Fibroblast of peridontal ligament (primary cell): ENCODE data around the gene TMEM164.

ENCODE experiments used
- DNase-seq: peaks from one replicate; pipeline ENCODE4 v3.0.0-alpha.2; 2010; ENCODE audit errors: extremely low read depth

The TMEM164 gene

DNA sequence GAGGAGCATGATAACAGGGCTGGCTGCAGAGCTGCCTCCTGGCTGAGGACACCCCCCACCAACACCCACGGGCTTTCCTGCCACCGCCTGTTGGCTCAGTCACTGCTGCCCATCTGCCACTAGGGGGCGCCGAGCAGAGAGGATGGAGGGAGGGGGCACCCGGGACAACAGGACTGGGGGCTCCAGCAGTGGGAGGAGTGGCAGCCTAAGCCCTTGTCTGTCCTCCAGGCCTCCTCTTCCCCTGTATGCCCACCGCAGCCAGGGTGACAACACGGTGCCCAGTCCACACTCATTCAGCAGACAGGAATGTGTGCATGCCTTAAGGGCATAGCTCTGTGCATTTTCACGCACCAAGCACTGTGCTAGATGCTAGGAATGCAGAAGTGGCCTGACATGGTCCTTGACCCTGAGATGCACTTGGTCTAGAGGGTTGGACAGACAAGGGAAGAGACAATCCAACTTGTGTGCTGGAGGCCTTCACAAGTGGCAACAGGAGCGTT lies 165.1 kb downstream of the TMEM164 start:
- no peak for DNase-seq

DNA sequence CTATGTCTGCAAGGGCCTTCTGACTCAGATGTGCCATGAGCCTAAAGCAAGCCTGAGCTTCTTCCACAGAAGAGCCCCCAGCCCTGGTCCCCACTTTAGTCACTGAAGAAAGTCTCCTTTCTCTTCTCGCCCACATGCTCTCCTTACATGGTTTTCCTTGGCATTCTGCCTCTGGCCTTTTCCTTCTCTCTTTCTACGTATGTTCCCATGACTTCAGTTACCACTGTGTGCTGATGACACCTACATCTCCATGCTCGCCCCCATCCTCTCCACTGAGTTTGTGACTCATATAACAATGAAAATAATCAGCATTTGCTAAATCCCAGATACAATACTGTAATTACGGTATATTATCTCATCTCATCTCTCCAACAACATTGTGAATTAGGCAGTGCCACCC lies 165.7 kb downstream of the TMEM164 start:
- peak; percentile 44 for DNase-seq

DNA sequence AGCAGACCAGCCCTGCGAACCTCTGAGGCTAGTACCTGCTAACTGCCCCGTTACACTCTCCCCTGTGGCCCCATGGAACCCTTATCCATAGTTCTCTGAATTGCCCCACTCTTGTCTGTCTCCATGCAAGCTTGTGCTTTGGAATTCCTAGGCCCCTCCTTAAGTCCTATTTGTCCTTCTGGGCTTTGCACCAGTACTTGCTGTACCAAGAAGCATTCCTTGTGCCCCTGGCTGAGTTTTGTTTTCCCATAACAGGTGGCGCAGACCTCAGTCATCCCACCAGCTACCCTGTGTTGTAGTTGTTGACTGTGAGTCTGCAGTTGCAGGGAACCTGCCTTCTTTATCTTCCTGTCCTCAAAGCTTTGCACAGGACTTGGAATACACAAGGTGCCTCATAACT lies 167.1 kb downstream of the TMEM164 start:
- no peak for DNase-seq

DNA sequence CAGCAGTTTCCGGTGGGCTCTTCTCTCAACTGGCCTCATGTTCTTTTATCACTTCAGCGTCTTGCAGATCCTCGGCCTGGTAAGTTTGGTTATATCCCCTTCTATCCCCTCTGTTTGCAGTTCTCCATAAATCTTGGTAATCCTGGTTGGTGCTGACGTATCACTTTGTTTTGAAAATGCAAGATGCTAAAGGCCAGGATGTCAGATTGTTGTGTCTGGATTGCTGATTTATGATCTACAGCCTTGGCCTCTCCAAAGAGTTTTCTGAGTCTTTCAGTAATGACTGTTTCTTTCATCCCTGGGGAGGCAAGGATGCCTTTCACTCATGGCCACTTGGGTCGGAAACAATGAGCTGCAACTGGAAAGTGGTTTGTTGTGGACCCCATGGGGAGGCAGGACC lies 168.5 kb downstream of the TMEM164 start:
- no peak for DNase-seq

DNA sequence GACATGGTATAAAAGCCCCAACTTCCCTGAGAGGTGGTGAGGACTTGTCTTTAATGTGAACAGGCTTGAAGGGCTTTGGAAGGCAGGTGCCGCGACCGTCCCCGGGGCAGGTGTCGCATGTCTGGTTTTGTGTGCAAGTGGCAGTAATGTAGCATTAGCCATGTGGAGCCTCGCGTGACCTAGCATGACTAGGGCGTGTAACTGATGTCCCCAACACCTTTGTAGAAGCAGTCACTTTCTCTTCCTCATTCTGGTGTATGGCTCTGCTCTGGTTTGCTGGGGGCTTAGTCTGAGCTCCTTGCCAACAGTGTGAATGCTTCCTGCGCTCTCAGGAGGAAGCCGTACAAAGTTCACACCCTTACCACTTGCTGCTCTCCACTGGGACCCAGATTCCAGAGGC lies 169.3 kb downstream of the TMEM164 start:
- DNase-seq: no peak

DNA sequence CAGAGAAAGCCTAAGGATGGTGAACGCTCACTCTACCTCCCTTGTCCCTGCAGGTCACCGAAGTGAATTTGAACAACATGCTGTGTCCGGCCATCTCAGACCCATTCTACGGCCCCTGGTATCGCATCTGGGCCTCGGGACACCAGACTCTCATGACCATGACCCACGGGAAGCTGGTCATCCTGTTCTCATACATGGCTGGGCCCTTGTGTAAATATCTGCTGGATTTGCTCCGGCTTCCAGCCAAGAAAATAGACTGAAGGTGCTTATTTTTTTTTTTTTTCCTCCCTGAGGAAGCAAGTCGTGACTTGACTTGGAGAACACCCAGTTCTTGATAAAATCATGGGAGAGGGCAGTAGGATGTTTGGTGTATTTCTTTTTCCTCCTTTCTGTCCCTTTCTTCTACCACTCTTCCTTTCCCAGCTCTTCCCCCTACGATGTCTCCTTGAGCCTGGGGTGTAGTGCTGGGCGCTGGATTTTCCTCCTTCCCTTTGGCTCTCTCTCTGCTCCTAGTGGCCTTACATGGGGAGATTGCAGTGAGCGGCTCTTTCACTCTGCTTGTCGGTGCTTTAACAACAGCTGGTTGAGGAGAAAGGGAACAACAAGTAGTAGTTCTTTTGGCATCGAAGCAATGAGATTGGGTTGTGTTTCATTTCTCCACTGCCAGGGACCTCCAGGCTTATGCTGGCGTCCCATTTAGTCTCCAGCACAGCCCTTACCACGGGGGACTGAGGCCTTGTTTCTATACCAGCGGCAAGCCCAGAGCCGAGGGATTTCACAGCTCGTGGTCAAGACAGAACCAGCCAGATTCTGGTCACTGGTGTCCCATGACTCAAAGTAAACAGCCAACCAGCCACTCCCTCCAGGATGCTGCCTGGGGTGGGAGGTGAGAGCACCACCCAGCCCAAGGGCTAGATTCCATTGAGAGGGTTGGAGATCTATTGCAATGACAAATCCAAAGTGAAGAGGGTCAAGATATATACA lies 170.6 kb downstream of the TMEM164 start:
- no peak for DNase-seq

DNA sequence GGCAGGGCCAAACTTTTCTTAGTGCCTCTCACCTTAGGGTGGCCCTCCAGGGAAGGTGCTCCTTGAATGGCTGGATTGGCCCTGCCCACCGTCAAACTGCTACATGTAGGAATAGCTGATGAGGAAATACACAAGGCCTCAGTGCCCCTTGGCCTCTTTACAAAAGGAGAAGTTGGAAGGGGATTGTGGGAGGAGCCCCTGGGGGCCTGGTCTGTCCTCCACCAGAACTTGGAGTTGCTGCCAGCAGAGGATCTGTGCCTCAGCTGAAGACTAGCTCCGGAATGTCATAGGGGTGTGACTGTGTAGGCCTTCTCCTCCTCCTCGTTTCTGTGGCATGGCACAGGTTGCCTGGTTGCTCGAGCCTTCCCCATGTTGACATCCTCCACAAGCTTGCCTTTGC lies 172.2 kb downstream of the TMEM164 start:
- DNase-seq: no peak

DNA sequence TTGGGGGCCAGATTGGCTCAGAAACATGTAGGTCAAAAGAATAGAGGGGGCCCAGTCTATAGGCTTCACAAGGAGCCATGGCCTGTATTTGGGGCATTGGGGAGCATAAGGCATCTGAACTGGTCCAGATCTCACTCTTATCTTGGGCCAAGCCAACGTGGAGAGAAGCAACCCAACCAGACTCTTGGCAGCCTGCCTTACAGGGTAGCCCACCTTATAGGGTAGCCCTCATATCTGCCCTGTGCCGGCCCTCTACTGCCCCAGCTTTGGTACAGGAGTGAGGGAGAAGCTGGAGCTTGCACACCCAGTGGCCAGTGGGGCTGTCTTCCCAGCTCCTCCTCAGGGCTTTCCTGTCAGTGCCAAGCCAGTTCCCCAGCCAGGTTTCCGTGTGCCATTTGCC lies 172.8 kb downstream of the TMEM164 start:
- DNase-seq: no peak

DNA sequence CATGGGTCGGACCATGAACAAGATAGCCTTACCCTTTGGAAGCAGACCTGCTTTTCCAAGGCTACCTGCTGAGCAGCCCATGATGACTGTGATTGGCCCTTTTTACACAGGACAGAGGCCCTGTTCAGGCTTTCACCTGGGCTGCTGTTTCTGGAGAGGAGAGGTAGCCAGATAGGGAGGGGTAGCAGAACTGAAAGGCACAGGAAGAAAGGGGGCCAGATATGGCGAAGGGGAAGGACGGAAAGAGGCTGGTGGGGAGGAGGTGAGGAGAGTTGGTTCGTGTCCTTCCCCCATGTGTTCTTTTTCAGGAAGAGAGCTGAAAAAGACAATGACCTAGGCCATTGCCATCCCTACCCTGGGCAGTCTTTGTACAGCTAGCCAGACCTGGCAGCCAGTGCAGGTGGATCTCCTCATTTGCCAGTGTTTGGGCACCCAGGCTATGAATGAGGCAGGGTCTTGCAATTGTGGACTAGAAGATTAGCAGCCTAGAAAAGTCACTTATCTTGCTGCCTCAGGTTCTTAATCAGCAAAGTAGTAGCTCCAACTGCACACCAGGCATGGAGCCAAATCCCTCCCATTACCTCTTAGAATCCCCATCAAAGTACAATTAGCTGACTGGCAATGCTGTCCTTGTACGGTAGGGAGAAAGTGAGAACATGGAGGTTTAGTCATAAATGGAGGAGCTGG lies 175.4 kb downstream of the TMEM164 start:
- no peak for DNase-seq

DNA sequence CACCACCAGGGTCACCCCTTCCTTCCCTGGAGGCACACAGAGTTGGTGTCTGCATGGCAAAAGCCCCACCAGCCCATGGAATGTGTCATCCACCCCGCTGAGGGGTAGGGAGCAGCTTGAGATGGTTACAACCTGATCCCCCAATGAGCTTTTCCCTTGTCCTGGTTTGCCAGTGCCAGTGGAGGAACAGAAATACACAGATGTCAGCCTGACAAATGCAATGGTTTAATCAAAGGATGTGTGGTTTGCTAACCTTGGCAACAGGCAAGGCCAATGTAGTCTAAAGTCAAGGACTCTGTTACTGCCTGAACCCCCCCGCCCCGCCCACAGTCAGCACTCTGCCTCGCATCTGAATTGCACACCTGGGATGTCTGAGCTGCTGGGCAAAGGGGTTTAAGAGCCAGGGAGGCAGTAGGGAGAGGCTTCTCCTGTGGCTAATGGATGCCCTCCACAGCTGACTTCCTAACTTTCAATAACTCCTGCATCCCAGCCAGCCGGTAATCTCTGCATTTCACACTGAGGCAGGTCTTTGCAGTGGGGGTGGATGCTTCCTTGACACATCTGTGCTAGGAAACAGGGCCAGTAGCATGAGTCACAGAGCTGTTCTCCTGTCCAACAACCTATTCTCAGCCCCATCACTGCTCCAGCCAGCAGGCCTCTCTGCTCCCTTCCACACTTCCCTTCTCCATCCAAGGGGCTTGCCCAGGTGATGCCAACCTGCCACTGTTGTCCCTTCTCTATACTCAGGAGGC lies 177.4 kb downstream of the TMEM164 start:
- DNase-seq: peak; percentile 39

DNA sequence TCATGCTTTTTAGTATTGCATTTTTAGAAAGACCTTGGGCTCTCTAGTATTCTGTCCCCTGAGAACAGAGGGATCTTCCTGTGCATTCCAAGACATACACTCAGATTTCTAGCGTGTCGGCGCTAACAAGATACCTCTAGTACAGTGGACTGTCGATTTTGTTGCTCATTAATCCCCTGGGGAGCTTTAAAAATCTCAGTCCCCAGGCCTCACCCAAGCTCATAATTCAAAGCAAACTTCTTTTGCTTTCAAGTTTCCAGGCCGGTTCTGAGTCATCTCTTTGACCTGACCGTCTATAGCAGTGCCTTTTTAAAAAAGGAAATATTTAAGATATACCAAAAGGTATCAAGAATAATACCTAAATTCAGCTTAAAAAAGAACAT lies 178.0 kb downstream of the TMEM164 start:
- DNase-seq: no peak

DNA sequence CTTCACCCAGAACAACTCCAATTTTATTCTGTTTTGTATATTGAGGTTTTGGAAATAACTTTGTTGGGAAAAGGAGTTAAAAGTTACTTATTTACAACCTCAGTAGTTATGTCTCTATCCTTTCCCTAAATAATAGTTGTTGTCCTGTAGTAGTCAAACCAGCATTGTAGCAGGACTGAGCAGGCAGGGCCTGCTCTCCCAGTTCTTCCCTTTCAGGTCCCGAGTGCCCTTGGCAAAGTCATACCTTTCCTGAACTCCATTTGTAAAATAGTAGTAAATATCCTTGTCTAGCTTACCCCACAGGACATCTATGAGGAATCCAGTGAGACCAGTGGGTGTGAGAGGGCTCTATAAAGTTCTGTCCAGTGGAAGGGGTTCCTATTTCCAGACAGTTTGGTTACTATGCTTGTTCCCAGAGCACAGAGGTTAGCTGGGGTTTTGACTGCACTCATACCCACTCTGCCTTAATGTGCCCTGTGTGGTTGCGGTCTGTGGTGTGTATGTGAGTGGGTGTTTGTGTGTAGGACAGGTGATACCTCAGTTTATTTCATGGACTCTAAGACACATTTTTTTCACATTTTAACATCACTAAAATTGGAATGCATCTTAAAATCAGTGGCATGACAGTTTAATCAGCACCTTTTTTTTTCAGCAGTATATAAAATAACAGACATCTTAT lies 178.7 kb downstream of the TMEM164 start:
- DNase-seq: no peak

DNA sequence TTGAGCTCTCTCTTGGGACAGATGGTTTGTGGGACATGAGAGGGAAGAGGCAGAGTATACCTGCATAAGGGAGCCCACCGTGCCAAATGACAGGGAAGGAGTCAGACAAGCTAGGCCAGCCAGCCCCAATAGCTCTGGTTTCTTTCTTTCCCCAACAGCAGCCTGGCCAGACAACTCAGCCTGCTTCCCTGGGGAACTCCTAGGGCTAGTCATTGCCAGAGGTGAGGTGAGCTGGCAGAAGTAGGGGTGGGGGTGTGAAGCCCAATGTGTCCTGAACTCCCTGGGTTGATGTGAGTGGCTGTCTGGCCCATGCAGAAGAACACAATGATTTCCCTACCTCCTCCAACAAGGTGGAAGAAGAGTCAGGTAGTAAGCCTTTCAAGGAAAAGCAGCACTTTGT lies 179.4 kb downstream of the TMEM164 start:
- no peak for DNase-seq

DNA sequence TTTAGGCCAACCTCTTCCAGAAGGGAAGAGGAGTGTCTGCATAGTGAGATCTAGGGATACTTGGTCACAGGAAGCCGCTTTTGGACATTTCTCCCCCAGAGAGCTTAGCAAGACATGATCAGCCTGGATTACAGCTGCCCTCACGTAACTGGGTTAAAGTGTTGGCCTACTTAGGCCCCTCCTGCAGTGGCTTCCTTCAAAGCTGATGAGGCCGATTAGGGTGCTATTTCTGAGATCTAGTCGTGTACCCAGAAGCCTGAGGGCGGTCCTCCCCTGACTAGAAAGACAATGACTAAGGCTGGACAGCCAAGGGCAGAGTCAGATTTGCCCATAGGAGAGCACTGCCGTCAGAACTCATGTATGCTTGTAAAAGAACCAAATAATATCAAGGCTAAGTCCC lies 180.0 kb downstream of the TMEM164 start:
- no peak for DNase-seq

DNA sequence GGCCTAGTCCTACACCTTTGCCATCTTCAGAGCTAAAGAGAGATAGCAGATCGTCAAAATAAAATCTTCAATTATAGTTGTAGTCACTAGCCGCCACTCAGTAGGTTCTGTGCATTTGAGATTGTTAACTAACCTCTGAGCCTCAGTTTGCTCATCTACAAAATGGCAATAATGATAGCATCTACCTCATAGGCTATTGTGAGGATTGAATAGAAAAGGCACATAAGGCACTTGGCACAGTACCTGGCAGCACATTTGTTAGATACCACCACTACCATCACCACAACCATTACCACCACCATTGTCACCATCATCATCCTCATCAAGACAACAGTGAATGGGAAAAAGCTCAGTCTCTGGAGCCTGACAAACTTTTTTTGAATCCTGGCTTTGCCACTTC lies 180.4 kb downstream of the TMEM164 start:
- no peak for DNase-seq

DNA sequence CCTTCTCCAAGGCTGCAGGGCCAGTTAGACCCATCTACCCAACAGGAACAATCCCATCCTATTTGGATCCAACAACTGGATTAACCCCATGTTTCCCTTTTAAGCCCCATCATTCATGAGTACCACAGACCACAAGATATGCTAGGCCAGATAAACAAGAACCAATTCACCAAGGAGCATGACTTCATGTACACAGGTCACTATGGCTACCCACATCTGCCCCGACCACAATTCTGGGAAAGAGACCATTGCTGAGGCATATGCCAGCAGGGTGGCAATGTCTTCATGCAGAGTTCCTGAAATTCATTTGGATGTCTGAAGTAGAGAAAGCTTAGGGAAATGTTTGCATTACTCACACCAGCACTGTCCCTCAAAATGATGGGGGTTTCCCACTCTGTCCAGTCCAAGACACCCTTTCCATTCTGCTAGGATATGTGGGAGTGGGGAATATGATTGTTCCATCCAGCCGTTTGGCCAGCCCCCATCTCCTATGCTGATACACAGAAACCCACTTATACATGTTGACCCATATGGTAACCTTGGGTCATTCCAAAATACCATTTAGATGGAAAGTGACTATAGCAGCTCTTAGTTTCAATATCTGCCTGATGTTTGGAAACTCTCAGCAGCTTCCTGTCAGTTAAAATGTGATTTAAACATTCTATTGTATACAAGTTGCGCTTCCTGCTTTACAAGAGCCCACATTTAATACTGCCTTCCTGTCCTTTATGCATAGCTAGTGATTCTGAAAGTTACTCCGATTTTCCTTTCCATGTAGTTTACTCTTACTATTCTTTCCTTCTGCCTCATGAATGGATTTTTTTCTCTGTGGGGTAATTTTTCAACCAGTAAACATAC lies 186.0 kb downstream of the TMEM164 start:
- peak; percentile 44 for DNase-seq

DNA sequence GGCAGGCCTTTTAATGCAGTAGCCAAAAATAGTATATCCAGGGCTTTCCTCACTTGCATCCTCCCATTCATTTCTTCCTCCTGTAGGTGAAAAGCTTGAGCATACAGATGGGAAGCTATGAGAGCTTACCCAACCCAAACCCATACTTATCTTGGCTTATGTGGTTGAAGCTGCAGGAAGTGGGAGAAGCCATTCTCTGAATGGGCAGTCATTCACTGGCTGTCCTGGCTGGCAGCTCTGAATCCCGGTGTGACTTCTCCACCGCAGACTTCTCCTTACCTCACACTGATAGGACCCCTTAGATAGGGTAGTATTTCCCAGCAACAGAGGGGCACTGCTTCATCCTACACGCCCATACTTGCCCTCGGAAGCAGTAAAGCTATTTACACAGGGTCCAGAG lies 189.6 kb downstream of the TMEM164 start:
- no peak for DNase-seq

DNA sequence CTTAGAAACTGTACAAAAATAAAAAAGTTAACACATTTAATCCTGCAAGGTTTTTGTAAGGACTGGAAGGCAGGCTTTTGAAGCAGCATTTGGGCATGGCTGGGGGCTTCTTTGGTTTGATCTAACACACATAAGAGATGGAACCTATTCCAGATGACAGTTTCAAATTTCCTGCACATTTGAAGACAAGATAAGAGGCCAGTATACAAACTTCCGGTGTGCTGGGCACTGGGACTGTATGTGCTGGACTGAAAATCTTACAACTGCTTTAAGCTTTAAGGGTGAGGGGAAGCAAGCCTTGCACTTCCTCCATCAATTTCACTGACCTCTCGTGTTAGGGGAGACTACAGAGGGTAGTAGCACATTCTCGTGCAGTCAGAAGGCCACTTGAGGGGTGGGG lies 192.1 kb downstream of the TMEM164 start:
- DNase-seq: no peak

DNA sequence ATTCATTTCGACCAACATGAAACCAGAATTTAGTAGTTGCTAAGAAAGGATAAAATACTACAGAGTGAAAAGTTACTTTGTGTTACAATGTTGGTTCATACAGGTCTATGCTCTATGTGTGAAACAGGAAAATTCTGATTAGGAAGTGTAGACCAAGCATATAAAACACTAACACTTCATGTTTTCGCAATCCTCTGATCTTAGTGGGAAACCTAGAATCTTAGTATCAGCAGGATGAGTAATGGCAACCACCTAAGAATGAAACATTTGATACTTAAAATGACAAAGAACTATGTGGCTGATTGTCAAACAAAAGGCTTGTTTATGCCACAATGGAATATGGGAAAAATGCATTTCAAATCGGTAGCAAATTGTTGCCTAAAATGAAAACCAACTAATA lies 198.9 kb downstream of the TMEM164 start:
- DNase-seq: no peak

DNA sequence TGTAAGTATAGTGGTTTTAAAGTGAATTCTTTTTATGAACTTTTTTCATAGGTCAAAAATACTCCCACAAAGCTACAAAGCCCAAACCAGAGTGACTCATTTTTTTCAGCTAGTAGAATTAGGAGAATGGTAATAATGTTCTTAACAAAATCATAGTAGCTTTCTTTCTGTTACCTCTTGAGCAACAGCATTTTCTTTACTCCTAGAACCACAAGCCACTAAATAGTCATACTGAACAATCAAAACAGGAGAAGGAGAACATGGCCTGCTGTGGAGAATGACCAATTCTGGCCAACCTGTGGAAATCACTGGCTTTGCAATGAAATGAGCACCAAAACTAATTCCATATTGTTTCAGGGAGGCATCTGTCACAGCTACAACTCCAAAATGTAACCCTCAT lies 202.1 kb downstream of the TMEM164 start:
- DNase-seq: peak; percentile 83

DNA sequence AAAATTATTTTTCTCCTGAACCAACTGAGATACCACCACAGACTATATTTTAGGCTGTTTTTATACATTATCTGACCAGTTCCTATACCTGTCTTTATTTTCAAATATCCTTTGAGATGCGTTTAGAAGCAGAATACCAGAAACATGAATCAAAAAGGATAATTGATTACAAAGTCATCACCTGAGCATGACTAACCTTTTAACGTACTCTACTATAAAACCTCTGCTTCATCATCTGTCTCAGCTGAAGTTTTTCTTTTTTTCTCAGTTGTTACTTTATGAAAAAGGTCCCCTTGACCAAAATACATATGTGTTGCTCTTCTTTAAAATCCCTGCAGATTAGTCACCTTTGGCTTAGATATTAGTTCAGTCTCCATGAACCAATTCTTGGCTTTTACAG lies 205.2 kb downstream of the TMEM164 start:
- no peak for DNase-seq
